ENCODE results near the gene FSTL5. TPM values are rescaled to one million over a fixed set of nuclear protein-coding genes. Genes with fewer than 3 reads are reported as not detected.

FSTL5 gene
- total RNA-seq, 4 donors from 2014 or later: not detected

DNA sequence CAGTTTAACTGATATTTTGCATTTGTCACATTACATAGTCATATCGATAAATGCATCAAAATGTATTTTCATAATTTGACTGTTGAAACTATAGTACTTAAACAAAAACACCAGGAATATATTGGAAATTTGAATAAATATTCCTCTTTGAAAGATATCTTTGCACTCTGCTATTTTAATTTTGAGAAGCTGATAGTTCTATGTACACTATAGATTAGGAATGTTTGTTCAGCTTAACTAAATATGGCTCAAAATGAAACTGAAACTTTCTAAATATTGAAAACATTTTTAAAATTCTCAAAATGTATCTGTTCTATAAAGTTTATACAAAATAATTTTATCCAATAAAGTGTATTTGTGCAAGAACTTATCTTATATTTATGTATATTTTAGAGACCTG is 510.1 kb downstream of the FSTL5 start:
- in situ Hi-C loops (cut with MboI; ENCODE audit: low sequenced_read_pairs in 4 of 4) (no loop called here), intact Hi-C loops (cut with DNase I; ENCODE audit: low total_unique reads) (no loop called here)
- DNase-seq (no peak), ATAC-seq (no peak)
- no peaks in the 10 kb centered on the region for H3K4me1 ChIP-seq
- no peaks in the 10 kb centered on the region for H3K9me3 ChIP-seq
- H3K27me3 ChIP-seq: no peaks in the 10 kb centered on the region
- TF ChIP-seq POLR2A (IDR thresholded peaks at IDR 0.05): no peak
- TF ChIP-seq, protein P1, sequence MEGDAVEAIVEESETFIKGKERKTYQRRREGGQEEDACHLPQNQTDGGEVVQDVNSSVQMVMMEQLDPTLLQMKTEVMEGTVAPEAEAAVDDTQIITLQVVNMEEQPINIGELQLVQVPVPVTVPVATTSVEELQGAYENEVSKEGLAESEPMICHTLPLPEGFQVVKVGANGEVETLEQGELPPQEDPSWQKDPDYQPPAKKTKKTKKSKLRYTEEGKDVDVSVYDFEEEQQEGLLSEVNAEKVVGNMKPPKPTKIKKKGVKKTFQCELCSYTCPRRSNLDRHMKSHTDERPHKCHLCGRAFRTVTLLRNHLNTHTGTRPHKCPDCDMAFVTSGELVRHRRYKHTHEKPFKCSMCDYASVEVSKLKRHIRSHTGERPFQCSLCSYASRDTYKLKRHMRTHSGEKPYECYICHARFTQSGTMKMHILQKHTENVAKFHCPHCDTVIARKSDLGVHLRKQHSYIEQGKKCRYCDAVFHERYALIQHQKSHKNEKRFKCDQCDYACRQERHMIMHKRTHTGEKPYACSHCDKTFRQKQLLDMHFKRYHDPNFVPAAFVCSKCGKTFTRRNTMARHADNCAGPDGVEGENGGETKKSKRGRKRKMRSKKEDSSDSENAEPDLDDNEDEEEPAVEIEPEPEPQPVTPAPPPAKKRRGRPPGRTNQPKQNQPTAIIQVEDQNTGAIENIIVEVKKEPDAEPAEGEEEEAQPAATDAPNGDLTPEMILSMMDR (IDR thresholded peaks at IDR 0.05 in 4 of 5, conservative IDR thresholded peaks at IDR 0.05 in 1 of 5): no peak
- no peak overlapping the region for H3K27ac ChIP-seq
- no peak overlapping the region for H3K4me3 ChIP-seq
- no peaks in the 10 kb centered on the region for H3K36me3 ChIP-seq

GRCh38 chr4:161651586-161651985 is 512.2 kb downstream of the FSTL5 start:
- in situ Hi-C loops (cut with MboI; ENCODE audit: low sequenced_read_pairs in 4 of 4) (no loop called here), intact Hi-C loops (cut with DNase I; ENCODE audit: low total_unique reads) (no loop called here)
- no peaks in the 10 kb centered on the region for H3K4me1 ChIP-seq
- H3K27me3 ChIP-seq: no peaks in the 10 kb centered on the region
- no peaks in the 10 kb centered on the region for H3K9me3 ChIP-seq
- H3K36me3 ChIP-seq: no peaks in the 10 kb centered on the region
- H3K4me3 ChIP-seq: no peak overlapping the region
- DNase-seq (no peak), ATAC-seq (no peak)
- no peak overlapping the region for H3K27ac ChIP-seq
- TF ChIP-seq, protein P1 (IDR thresholded peaks at IDR 0.05 in 4 of 5, conservative IDR thresholded peaks at IDR 0.05 in 1 of 5): no peak
- TF ChIP-seq POLR2A (IDR thresholded peaks at IDR 0.05): no peak

- DNase-seq: no peak
- Histone ChIP-seq H3K4me3 (no peak overlapping the region), H3K36me3 (no peaks in the 10 kb centered on the region), H3K27ac (no peak overlapping the region), H3K9me3 (no peaks in the 10 kb centered on the region), H3K4me1 (no peaks in the 10 kb centered on the region), H3K27me3 (no peaks in the 10 kb centered on the region)
- no peak for TF ChIP-seq POLR2A (IDR thresholded peaks at IDR 0.05)
- TF ChIP-seq, protein P1 (IDR thresholded peaks at IDR 0.05 in 4 of 5, conservative IDR thresholded peaks at IDR 0.05 in 1 of 5): no peak
- in situ Hi-C loops (cut with MboI; ENCODE audit: low sequenced_read_pairs in 4 of 4): no loop called here
- intact Hi-C loops (cut with DNase I; ENCODE audit: low total_unique reads): no loop called here
- ATAC-seq: no peak
Measured at GRCh38 chr4:161650812-161651211, 513.0 kb downstream of the FSTL5 start.

- TF ChIP-seq, protein P1 (IDR thresholded peaks at IDR 0.05 in 4 of 5, conservative IDR thresholded peaks at IDR 0.05 in 1 of 5): no peak
- no peak for TF ChIP-seq POLR2A (IDR thresholded peaks at IDR 0.05)
- Histone ChIP-seq H3K9me3 (no peaks in the 10 kb centered on the region), H3K36me3 (no peaks in the 10 kb centered on the region), H3K27me3 (no peaks in the 10 kb centered on the region), H3K4me1 (no peaks in the 10 kb centered on the region), H3K4me3 (no peak overlapping the region), H3K27ac (no peak overlapping the region)
- in situ Hi-C loops (cut with MboI; ENCODE audit: low sequenced_read_pairs in 4 of 4) (no loop called here), intact Hi-C loops (cut with DNase I; ENCODE audit: low total_unique reads) (no loop called here)
- DNase-seq (no peak), ATAC-seq (no peak)
Measured at GRCh38 chr4:161647757-161648156, 516.0 kb downstream of the FSTL5 start.

DNA sequence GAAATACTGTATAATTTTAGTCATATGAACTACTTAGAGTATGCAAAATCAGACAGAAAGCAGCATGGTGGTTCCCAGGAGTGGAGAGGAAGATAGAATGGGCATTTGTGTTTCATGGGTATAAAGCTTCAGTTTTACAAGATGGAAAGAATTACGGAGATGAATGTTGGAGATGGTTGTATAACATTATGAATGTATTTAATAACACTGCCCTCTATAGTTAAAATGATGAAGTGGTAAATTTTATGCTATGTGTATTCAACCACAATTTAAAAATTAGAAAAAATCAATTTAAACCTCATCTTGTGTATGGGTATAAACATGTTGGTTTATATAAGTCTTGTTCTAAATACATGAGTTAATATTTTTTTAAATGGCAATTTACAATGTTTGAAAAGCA is 521.1 kb downstream of the FSTL5 start:
- TF ChIP-seq, protein P1 (IDR thresholded peaks at IDR 0.05 in 4 of 5, conservative IDR thresholded peaks at IDR 0.05 in 1 of 5): no peak
- TF ChIP-seq POLR2A (IDR thresholded peaks at IDR 0.05): no peak
- H3K36me3 ChIP-seq: no peaks in the 10 kb centered on the region
- in situ Hi-C loops (cut with MboI; ENCODE audit: low sequenced_read_pairs in 4 of 4): no loop called here

More for the DNA sequence above, 521.1 kb downstream of the FSTL5 start:
- H3K27me3 ChIP-seq: no peaks in the 10 kb centered on the region
- H3K27ac ChIP-seq: no peak overlapping the region
- intact Hi-C loops (cut with DNase I; ENCODE audit: low total_unique reads): no loop called here
- H3K4me3 ChIP-seq: no peak overlapping the region
- H3K9me3 ChIP-seq: no peaks in the 10 kb centered on the region
- ATAC-seq (no peak), DNase-seq (no peak)
- H3K4me1 ChIP-seq: no peaks in the 10 kb centered on the region
